OCI-LY7 (cell line): Measurements from ENCODE around the gene OR2T5. TPM values are rescaled to one million over a fixed set of nuclear protein-coding genes. Genes with fewer than 3 reads are reported as not detected.
"Not testable (repeated sequence)": the region's sequence is repeated elsewhere in the genome, so short reads cannot be mapped to it uniquely, and the experiment has no call there.

Experiments
- BruUV-seq: library from RNA; stranded (reverse); fragments of 400-500 nt; replicated peaks from 2 replicates; lab custom pipeline; 2021; lab: Mats Ljungman, UMichigan
- CTCF ChIA-PET: fragments of 300-600 bp; sonication (Branson Sonifier 250); formaldehyde crosslinking; loops from one replicate; lab custom pipeline; 2022; ENCODE audit warnings: antibody characterized with exemption; ENCODE audit not compliant: unreplicated experiment; lab: Charles Lee
- POLR2A ChIA-PET: fragments of 300-600 bp; sonication (Branson Sonifier 250); formaldehyde crosslinking; loops from one replicate; lab custom pipeline; 2022; ENCODE audit warnings: antibody characterized with exemption; lab: Charles Lee
- DNase-seq: peaks from one replicate; pipeline ENCODE4 v3.0.0-alpha.2; 2015; ENCODE audit warnings: low spot score
- H2AFZ ChIP-seq: fragments of 200-600 bp; sonication (generic), shearing (Covaris generic); 2 replicates; pipeline ENCODE4 v1.6.1; 2014; ENCODE audit warnings: mild to moderate bottlenecking, antibody characterized with exemption, low read length, moderate library complexity
- H3K27ac ChIP-seq: fragments of 200-600 bp; sonication (generic); 2 replicates; pipeline ENCODE4 v1.5.1; 2014; ENCODE audit warnings: mixed run types, low read depth, mild to moderate bottlenecking, moderate library complexity, low read length, inconsistent platforms; ENCODE audit not compliant: poor library complexity, severe bottlenecking
- H3K36me3 ChIP-seq: fragments of 200-600 bp; sonication (generic); 2 replicates; pipeline ENCODE4 v1.6.1; 2014; ENCODE audit warnings: mild to moderate bottlenecking, antibody characterized with exemption, low read length, moderate library complexity, mixed read lengths; ENCODE audit not compliant: insufficient read depth
- H3K4me1 ChIP-seq: fragments of 200-600 bp; sonication (generic); 2 replicates; pipeline ENCODE4 v1.5.1; 2014; ENCODE audit warnings: mild to moderate bottlenecking, low read length; ENCODE audit not compliant: insufficient read depth, poor library complexity, severe bottlenecking
- H3K4me2 ChIP-seq: fragments of 200-600 bp; sonication (generic); 2 replicates; pipeline ENCODE4 v1.6.1; 2014; ENCODE audit warnings: mild to moderate bottlenecking, low read length
- H3K4me3 ChIP-seq: fragments of 200-600 bp; sonication (generic); 2 replicates; pipeline ENCODE4 v1.5.1; 2014; ENCODE audit warnings: mild to moderate bottlenecking, low read depth, low read length; ENCODE audit not compliant: poor library complexity, severe bottlenecking
- H3K79me2 ChIP-seq: fragments of 200-600 bp; sonication (generic); 2 replicates; pipeline ENCODE4 v1.6.1; 2016; ENCODE audit warnings: low read depth, mild to moderate bottlenecking, low read length, moderate library complexity, mixed read lengths; ENCODE audit not compliant: insufficient read depth
- H3K9me2 ChIP-seq: fragments of 200-600 bp; sonication (generic); 2 replicates; pipeline ENCODE4 v1.6.1; 2016; ENCODE audit warnings: mild to moderate bottlenecking, low read length, mixed read lengths; ENCODE audit not compliant: insufficient read depth
- H3K9me3 ChIP-seq: fragments of 200-600 bp; sonication (generic); 2 replicates; pipeline ENCODE4 v1.6.1; 2014; ENCODE audit warnings: mild to moderate bottlenecking, mixed run types, low read length, mixed read lengths
- H4K20me1 ChIP-seq: fragments of 200-600 bp; sonication (generic); 2 replicates; pipeline ENCODE4 v1.6.1; 2014; ENCODE audit warnings: mild to moderate bottlenecking, antibody characterized with exemption, low read length, moderate library complexity, mixed read lengths; ENCODE audit not compliant: insufficient read depth
- intact Hi-C: fragments of 100-400 bp; cut with micrococcal nuclease; formaldehyde crosslinking; loops from one replicate; pipeline ENCODE4 v1.10.0; 2022; ENCODE audit not compliant: unreplicated experiment
- total RNA-seq, 2 experiments: library from RNA; depleted of rRNA in 1 of 2; stranded (reverse); fragments of >200 nt in 1 of 2; shearing (Covaris generic) in 1 of 2; gene quantifications; 2 replicates each; pipeline ENCODE4 v1.2.3, GENCODE V29; 2014 to 2022

The OR2T5 gene
- total RNA-seq, 2 experiments from 2014 or later: not detected

DNA sequence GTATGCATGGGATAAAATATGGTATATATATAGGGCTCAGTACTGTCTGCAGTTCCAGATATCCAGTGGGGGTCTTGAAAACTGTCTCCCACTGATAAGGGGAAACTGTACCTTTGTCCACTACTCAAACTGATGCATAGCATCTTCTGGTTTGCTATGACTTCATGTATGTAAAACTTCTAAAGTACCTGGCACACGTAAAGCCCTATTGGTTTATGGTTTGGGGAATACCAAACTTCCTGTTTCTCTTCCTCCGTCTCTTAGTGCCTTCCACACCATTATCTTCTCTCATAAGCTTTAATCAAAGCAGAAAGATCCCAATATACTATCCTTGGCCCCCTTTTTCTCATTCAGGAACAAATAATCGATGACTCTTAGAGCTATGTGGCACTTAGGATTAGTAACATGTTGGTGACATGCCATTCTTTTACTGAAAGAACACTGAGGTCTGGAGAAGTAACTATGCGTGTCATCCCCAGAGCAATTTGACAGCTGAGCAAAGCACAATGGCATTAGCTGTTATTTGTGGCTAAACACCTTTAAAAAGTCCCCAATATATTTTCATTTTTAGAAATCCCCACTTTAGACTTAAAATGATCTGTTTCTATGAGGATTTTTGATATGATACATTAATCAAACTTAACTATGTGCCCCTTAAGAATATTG is 39.8 kb upstream of the OR2T5 start:
- CTCF ChIA-PET, H3K9me3 ChIP-seq, H3K27ac ChIP-seq, BruUV-seq, DNase-seq, H2AFZ ChIP-seq, H4K20me1 ChIP-seq, H3K9me2 ChIP-seq, H3K4me3 ChIP-seq, POLR2A ChIA-PET, H3K36me3 ChIP-seq, H3K79me2 ChIP-seq, intact Hi-C loops, H3K4me2 ChIP-seq, H3K4me1 ChIP-seq: not testable (repeated sequence)

DNA sequence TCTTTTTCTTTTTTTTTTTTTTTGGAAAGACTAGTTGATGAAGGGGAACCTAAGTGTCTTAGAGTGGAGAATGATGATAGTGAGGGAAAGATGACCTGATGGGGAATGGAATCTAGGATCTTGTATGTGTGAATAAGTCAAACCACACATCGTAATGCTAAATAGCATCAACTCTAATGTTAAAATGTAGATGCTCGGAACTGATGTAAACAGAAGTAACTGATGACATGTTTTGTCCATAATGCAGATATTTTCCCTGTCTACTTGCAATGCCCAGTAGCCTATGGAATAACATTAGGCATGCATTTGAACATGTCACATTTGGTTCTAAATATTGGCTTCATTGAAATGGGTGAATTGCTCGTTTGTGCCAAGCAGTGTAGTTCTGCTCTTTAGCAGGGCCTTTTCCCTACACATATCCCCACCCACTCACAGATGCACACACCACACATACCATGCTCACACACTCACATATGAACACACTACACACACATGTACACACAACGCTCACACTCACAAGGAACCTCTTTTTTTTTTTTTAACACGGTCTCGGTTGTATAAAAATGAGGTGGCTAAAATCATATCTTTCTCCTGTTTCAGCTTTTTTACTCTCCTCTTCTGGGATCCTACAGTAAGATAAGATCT is 38.4 kb upstream of the OR2T5 start:
- BruUV-seq, CTCF ChIA-PET, H3K4me3 ChIP-seq, H3K27ac ChIP-seq, intact Hi-C loops, H3K9me2 ChIP-seq, H3K36me3 ChIP-seq, H3K4me2 ChIP-seq, H4K20me1 ChIP-seq, H3K9me3 ChIP-seq, H3K4me1 ChIP-seq, POLR2A ChIA-PET, H2AFZ ChIP-seq, H3K79me2 ChIP-seq, DNase-seq: not testable (repeated sequence)

DNA sequence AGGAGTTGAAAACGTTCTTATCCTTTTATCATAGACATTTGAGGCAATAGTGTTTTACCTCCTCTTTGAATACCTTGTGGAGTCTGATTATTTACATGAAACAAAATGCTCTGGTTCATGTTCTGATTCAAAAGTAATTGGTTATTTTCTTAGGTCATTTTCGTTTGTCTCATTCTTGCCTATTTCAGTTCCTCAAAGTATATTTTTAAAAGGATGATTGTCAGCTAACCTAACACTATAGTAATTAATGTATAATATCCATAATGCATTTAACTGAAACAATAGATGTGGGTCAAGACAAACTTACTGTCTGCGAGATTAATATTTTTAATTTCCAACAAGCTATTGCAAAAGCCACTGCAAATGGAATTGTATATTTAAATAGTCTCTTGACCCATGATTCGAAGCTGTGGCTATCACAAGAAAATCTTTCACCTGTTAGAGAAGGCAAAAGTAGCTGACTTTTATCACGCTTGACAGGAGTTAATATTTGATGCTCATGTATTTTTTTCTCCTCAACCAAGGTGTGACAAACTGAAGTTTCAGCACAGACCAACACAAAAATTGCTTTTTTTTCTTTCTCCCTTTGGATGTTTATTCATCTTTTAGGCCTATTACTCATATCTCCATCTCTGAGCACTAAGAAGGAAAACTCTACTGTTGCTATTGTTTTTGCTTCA is 37.8 kb upstream of the OR2T5 start:
- CTCF ChIA-PET, H3K4me2 ChIP-seq, intact Hi-C loops, H3K4me3 ChIP-seq, BruUV-seq, H3K79me2 ChIP-seq, H3K36me3 ChIP-seq, H3K9me3 ChIP-seq, DNase-seq, H3K9me2 ChIP-seq, POLR2A ChIA-PET, H3K27ac ChIP-seq, H4K20me1 ChIP-seq, H2AFZ ChIP-seq, H3K4me1 ChIP-seq: not testable (repeated sequence)

DNA sequence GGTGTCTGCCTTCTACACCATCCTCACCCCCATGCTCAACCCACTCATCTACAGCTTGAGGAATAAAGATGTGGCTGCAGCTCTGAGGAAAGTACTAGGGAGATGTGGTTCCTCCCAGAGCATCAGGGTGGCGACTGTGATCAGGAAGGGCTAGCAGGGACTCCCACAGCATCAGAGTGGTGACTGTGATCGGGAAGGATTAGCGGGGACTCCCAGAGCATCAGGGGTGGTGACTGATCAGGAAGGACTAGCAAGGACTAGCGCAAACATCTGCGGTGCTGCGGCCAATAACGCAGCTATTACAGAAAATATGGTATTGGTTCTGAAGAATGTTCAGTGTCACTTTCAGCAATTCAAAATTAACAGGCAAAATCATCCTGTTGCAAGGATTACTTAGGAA is 34.8 kb upstream of the OR2T5 start:
- H3K4me1 ChIP-seq, H2AFZ ChIP-seq, intact Hi-C loops, H3K27ac ChIP-seq, BruUV-seq, DNase-seq, H3K4me2 ChIP-seq, H3K9me3 ChIP-seq, H3K4me3 ChIP-seq, H4K20me1 ChIP-seq, H3K79me2 ChIP-seq, POLR2A ChIA-PET, H3K36me3 ChIP-seq, H3K9me2 ChIP-seq, CTCF ChIA-PET: not testable (repeated sequence)

DNA sequence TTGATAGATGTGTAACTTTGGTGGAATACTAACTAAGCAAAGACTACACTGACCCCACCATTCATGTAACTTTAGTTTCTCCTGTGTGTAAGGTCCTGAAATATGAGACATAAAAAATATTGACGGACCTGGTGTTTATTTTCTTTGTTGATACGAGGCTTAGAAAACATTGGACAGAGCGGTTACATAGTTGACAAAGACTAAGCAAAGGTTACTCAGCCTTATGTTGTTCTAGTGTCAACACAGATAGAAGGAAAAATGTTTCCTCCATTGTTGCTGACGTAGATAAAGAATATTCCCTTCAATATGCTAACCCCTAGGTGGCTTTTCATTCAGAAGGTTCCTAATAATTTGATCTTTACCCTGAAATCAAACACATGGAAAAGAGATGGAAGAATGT is 33.3 kb upstream of the OR2T5 start:
- H3K79me2 ChIP-seq, BruUV-seq, H2AFZ ChIP-seq, POLR2A ChIA-PET, H3K4me1 ChIP-seq, CTCF ChIA-PET, H4K20me1 ChIP-seq, H3K9me2 ChIP-seq, H3K4me2 ChIP-seq, DNase-seq, H3K4me3 ChIP-seq, H3K27ac ChIP-seq, H3K9me3 ChIP-seq, H3K36me3 ChIP-seq: not testable (repeated sequence)
- intact Hi-C loops: loop anchor here (5.0 kb wide), 1 partner anchor 177 kb away; no protein-coding TSS in a partner anchor

DNA sequence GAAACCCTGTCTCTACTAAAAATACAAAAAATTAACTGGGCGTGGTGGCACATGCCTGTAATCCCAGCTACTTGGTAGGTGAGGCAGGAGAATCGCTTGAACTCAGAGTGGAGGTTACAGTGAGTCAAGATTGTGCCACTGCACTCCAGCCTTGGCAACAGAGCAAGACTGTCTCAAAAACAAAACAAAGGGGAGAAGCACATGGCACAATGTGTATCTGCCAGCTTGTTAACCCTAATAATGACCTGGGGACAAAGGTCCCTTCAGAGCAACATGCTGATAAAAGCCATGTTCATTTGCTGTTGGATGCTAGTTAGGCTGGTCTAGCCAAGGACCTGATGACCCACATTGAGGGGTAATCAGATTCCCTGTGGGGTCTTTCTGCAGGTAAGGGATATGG is 31.8 kb upstream of the OR2T5 start:
- BruUV-seq, DNase-seq, H3K9me2 ChIP-seq, H2AFZ ChIP-seq, H3K4me2 ChIP-seq, H3K27ac ChIP-seq, POLR2A ChIA-PET, H3K4me3 ChIP-seq, H3K9me3 ChIP-seq, CTCF ChIA-PET, H3K4me1 ChIP-seq, H4K20me1 ChIP-seq, H3K79me2 ChIP-seq, H3K36me3 ChIP-seq: not testable (repeated sequence)
- intact Hi-C loops: loop anchor here (5.0 kb wide), 1 partner anchor 176 kb away; no protein-coding TSS in a partner anchor
